PC-3 (cell line): ENCODE data around the gene MOB1B.

ENCODE experiments used
- CTCF ChIP-seq: fragments of 300-600 bp; sonication (generic); conservative IDR thresholded peaks from 2 replicates; pipeline ENCODE4 v1.5.1; 2017; ENCODE audit warnings: antibody characterized with exemption, low read depth, mild to moderate bottlenecking, low read length
- EZH2phosphoT487 ChIP-seq: fragments of 300-600 bp; sonication (generic); IDR thresholded peaks from 2 replicates; pipeline ENCODE4 v1.6.1; 2018; ENCODE audit warnings: mild to moderate bottlenecking, antibody characterized with exemption, low read length, borderline replicate concordance

GRCh38 chr4:70969076-70969475 is 66.9 kb downstream of the MOB1B start:
- no peak for TF ChIP-seq CTCF
- no peak for TF ChIP-seq EZH2phosphoT487
